Measurements from ENCODE around the gene CARMIL1. TPM values are rescaled to one million over a fixed set of nuclear protein-coding genes. Genes with fewer than 3 reads are reported as not detected.

Gene CARMIL1
- total RNA-seq, 1 donor from 2014 or later, result 37.6 TPM

DNA sequence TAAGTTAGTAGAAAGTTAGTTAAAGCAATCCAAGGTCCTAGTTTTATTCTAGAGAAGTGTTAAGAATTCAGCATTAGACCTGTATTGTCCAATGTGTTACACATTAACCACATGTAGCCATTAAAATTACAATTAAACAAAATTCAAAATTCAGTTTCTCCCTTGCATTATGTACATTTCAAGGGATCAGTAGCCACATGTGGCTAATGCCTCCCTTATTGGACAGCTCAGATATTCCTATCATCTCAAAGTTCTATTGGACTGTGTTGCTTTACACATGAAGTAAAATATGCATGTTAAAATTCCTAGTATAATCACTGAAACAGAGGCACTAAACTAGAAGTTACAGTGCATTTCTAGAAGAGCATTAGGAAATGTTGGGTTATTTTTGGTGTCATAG is 265.7 kb downstream of the CARMIL1 start:
- H3K27ac ChIP-seq, result no peak overlapping the region
- peaks cover 7% of the 10 kb centered on the region for H3K36me3 ChIP-seq
- DNase-seq, result no peak
- H3K4me3 ChIP-seq, result no peak overlapping the region
- H3K9me3 ChIP-seq, result no peaks in the 10 kb centered on the region
- TF ChIP-seq, protein P1, sequence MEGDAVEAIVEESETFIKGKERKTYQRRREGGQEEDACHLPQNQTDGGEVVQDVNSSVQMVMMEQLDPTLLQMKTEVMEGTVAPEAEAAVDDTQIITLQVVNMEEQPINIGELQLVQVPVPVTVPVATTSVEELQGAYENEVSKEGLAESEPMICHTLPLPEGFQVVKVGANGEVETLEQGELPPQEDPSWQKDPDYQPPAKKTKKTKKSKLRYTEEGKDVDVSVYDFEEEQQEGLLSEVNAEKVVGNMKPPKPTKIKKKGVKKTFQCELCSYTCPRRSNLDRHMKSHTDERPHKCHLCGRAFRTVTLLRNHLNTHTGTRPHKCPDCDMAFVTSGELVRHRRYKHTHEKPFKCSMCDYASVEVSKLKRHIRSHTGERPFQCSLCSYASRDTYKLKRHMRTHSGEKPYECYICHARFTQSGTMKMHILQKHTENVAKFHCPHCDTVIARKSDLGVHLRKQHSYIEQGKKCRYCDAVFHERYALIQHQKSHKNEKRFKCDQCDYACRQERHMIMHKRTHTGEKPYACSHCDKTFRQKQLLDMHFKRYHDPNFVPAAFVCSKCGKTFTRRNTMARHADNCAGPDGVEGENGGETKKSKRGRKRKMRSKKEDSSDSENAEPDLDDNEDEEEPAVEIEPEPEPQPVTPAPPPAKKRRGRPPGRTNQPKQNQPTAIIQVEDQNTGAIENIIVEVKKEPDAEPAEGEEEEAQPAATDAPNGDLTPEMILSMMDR (IDR thresholded peaks at IDR 0.05), result no peak
- ATAC-seq, result no peak
- H3K4me1 ChIP-seq, result no peaks in the 10 kb centered on the region
- intact Hi-C loops (cut with DNase I), result no loop called here
- H3K27me3 ChIP-seq, result no peaks in the 10 kb centered on the region

DNA sequence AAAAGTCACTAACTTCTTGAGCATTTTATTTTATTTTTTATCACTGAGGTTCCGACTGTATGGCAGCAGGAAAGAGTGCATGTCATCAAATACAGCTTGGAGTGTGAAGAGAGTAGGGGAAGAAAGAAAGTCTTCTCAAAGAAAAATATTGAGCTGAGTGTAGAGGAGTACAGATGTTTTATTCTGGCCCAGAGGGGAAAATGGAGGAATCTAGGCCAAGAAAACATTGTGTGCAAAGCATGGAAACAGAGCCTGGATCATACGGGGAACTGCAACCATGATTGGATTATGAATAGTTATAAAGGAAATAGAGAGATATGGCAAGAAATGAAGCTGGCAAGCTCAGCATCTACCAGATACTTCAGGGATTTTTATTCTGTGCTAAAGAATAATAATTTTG is 268.6 kb downstream of the CARMIL1 start:
- no peak overlapping the region for H3K27ac ChIP-seq
- H3K4me3 ChIP-seq, result no peak overlapping the region
- ATAC-seq (no peak), DNase-seq (no peak)
- H3K36me3 ChIP-seq, result no peaks in the 10 kb centered on the region
- intact Hi-C loops (cut with DNase I), result no loop called here
- H3K27me3 ChIP-seq, result no peaks in the 10 kb centered on the region
- H3K4me1 ChIP-seq, result no peaks in the 10 kb centered on the region
- no peaks in the 10 kb centered on the region for H3K9me3 ChIP-seq
- TF ChIP-seq, protein P1 (IDR thresholded peaks at IDR 0.05), result no peak

DNA sequence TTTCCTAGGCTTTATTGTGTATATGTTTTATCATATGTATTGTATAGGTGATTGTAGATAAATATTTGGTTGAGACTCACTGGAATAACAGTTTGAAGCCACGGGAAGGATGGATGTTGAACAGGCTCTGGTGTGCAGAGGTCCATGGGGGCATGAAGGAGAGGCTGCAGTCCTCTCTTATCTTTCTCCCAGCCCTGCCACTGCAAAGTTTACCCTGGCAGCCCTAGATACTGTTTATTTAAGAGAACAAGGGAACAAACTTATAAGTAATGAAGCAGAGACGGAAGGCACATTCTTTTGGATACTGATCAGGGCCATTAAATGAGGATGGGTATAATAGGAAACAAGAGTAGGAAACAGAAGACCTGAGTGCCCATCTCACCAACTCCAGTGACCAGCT is 269.3 kb downstream of the CARMIL1 start:
- H3K27me3 ChIP-seq, result no peaks in the 10 kb centered on the region
- no peak overlapping the region for H3K27ac ChIP-seq
- no peaks in the 10 kb centered on the region for H3K36me3 ChIP-seq
- no peaks in the 10 kb centered on the region for H3K4me1 ChIP-seq
- no peaks in the 10 kb centered on the region for H3K9me3 ChIP-seq
- DNase-seq, result no peak
- TF ChIP-seq, protein P1 (IDR thresholded peaks at IDR 0.05), result no peak
- no peak overlapping the region for H3K4me3 ChIP-seq
- intact Hi-C loops (cut with DNase I), result no loop called here
- no peak for ATAC-seq

DNA sequence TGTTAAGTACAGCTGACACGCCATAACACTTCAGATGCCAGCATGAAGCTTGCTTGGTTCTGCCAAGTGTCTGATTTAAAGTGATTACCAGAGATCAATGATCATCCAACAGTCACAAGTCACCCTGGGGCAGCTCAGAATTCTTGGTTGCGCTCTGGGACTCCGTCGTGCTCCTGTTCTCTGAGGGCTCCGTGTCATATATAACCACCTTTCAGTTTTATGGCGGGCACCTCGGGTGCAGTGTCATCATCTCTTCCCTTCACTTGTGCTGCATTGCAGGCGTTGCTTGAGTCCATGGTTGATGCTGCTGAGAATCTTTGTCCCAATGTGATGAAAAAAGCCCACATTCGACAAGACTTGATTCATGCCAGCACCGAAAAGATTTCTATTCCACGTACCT is 271.5 kb downstream of the CARMIL1 start:
- intact Hi-C loops (cut with DNase I), result no loop called here

DNA sequence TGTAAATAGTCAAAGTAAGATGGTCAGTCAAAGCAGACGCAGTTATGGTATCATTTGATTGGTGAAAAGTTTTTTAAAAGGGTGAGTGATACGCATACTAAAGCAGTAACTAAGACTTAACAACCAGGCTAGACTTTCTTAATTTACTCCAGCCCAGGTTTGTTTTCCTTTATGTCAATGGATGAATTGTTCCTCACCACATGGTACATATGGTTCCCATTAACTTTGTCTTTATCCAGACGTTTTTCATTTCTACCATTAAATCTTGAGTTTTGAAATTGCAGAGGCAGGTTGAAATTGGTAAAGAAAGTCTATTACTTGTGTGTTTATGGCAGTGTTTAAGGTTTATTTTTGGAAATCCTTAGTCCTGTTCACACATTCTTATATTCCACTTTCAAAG is 274.3 kb downstream of the CARMIL1 start:
- Histone ChIP-seq H3K4me1 (no peaks in the 10 kb centered on the region), H3K36me3 (no peaks in the 10 kb centered on the region), H3K27me3 (no peaks in the 10 kb centered on the region), H3K4me3 (no peak overlapping the region), H3K9me3 (no peaks in the 10 kb centered on the region), H3K27ac (no peak overlapping the region)
- no peak for ATAC-seq
- intact Hi-C loops (cut with DNase I), result no loop called here
- no peak for DNase-seq
- TF ChIP-seq, protein P1 (IDR thresholded peaks at IDR 0.05), result no peak

More for the DNA sequence above, 271.5 kb downstream of the CARMIL1 start:
- Histone ChIP-seq H3K36me3 (no peaks in the 10 kb centered on the region), H3K27ac (no peak overlapping the region), H3K27me3 (no peaks in the 10 kb centered on the region), H3K9me3 (no peaks in the 10 kb centered on the region), H3K4me3 (no peak overlapping the region), H3K4me1 (no peaks in the 10 kb centered on the region)
- ATAC-seq, result no peak
- TF ChIP-seq, protein P1 (IDR thresholded peaks at IDR 0.05), result no peak
- DNase-seq, result no peak

DNA sequence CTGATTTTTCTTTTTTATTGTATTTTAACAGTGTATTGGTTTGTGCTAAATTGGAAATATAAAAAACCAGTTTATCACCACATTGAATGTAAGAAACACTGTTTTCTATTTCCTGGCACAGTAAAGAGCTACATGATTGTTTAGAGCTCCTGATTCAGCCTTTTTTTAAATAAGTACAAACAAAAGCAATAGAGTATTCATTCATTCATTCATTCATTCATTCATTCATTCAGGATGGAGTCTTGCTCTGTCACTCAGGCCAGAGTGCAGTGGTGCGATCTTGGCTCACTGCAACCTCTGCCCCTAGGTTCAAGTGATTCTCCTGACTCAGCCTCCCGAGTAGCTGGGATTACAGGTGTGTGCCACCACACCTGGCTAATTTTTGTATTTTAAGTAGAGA is 276.0 kb downstream of the CARMIL1 start:
- H3K4me3 ChIP-seq, result no peak overlapping the region
- H3K36me3 ChIP-seq, result no peaks in the 10 kb centered on the region
- DNase-seq, result no peak
- TF ChIP-seq, protein P1 (IDR thresholded peaks at IDR 0.05), result no peak
- H3K27me3 ChIP-seq, result no peaks in the 10 kb centered on the region
- ATAC-seq, result no peak
- H3K4me1 ChIP-seq, result no peaks in the 10 kb centered on the region
- no peak overlapping the region for H3K27ac ChIP-seq
- intact Hi-C loops (cut with DNase I), result no loop called here
- H3K9me3 ChIP-seq, result no peaks in the 10 kb centered on the region

All from upper lobe of right lung (tissue), 1 donor.